K562 (cell line): Measurements from ENCODE around the gene NDUFAF8. TPM values are rescaled to one million over a fixed set of nuclear protein-coding genes. Genes with fewer than 3 reads are reported as not detected.

Source experiments
- ATAC-seq: fragments of 200-7000 bp; cut with Tn5 transposase; 3 replicates; pipeline ENCODE4 v1.9.1; 2020; ENCODE audit warnings: moderate library complexity
- BruUV-seq: library from RNA; stranded (reverse); fragments of 400-500 nt; replicated peaks from 2 replicates; lab custom pipeline; 2021; lab: Mats Ljungman, UMichigan
- CTCF ChIA-PET: fragments of 300-600 bp; formaldehyde crosslinking; extraction: SDS; loops from one replicate; lab custom pipeline; 2021; ENCODE audit warnings: low intra/inter-chr PET ratio; lab: Yijun Ruan, JAX
- POLR2A ChIA-PET: fragments of 300-600, 350-650 bp; sonication (Branson Sonifier 250); formaldehyde crosslinking; extraction: SDS; loops from one replicate; lab custom pipeline; 2021; ENCODE audit warnings: antibody characterized with exemption, inconsistent platforms; lab: Yijun Ruan, JAX
- DNase-seq, 4 experiments: peaks; one replicate each; pipeline versions ENCODE4 v3.0.0 to v3.0.0-alpha.2; 2011 to 2018; ENCODE audit warnings: low spot score in 3 of 4, mixed read lengths in 3 of 4; ENCODE audit errors: extremely low read depth in 1 of 4
- FAIRE-seq: peaks from 2 replicates; lab custom pipeline; 2011; peaks lifted over from hg19 to GRCh38; lab: Jason Lieb, UNC
- H2AFZ ChIP-seq: 2 replicates; pipeline ENCODE4 v1.6.0; 2011; ENCODE audit warnings: low read depth, low read length, control low read depth, inconsistent platforms
- H3K27ac ChIP-seq: fragments of 200-600 bp; 3 replicates; pipeline ENCODE4 v1.8.0; 2011; ENCODE audit warnings: low read depth, mild to moderate bottlenecking, control low read depth, inconsistent platforms, low read length, moderate library complexity, mixed read lengths; ENCODE audit errors: extremely low read depth
- H3K27me3 ChIP-seq, 2 experiments: fragments of 300-600 bp in 1 of 2; 2 replicates in 1 of 2; 3 replicates in 1 of 2; pipeline versions ENCODE4 v1.6.0 to v1.8.0; 2011; ENCODE audit warnings: inconsistent platforms in 2 of 2, low read length in 2 of 2, mild to moderate bottlenecking in 1 of 2, mixed read lengths in 1 of 2, moderate library complexity in 1 of 2; ENCODE audit not compliant: control insufficient read depth in 2 of 2, insufficient read depth in 2 of 2
- H3K36me3 ChIP-seq: fragments of 300-600 bp; 3 replicates; pipeline ENCODE4 v1.8.0; 2011; ENCODE audit warnings: mild to moderate bottlenecking, low read length, inconsistent platforms; ENCODE audit not compliant: control insufficient read depth, insufficient read depth
- H3K4me1 ChIP-seq, 2 experiments: fragments of 200-600 bp in 1 of 2; replicated peaks in 1 of 2; 2 replicates in 1 of 2; 3 replicates in 1 of 2; pipeline versions ENCODE4 v1.5.1 to v1.8.0; 2011; ENCODE audit warnings: inconsistent platforms in 2 of 2, low read length in 2 of 2, mild to moderate bottlenecking in 1 of 2, mixed read lengths in 1 of 2, moderate library complexity in 1 of 2; ENCODE audit not compliant: control insufficient read depth in 2 of 2, insufficient read depth in 2 of 2
- H3K4me2 ChIP-seq: 2 replicates; pipeline ENCODE4 v1.6.1; 2011; ENCODE audit warnings: low read length, control low read depth, inconsistent platforms, mixed read lengths; ENCODE audit not compliant: insufficient read depth
- H3K4me3 ChIP-seq: fragments of 200-600 bp; sonication (generic), shearing (Covaris generic); 2 replicates; pipeline ENCODE4 v1.5.1; 2016; ENCODE audit warnings: control low read depth, inconsistent platforms
- H3K79me2 ChIP-seq: fragments of 200-600 bp; 3 replicates; pipeline ENCODE4 v1.8.0; 2011; ENCODE audit warnings: low read length, inconsistent platforms; ENCODE audit not compliant: control insufficient read depth, insufficient read depth
- H3K9ac ChIP-seq, 2 experiments: 2 replicates each; pipeline versions ENCODE4 v1.6.0 to v1.6.1; 2011; ENCODE audit warnings: low read depth in 2 of 2, low read length in 2 of 2, control low read depth in 1 of 2, inconsistent platforms in 1 of 2, mild to moderate bottlenecking in 1 of 2, mixed read lengths in 1 of 2; ENCODE audit not compliant: insufficient read depth in 1 of 2
- H3K9me1 ChIP-seq: one replicate; pipeline ENCODE4 v1.6.0; 2011; ENCODE audit warnings: inconsistent platforms, mild to moderate bottlenecking, low read length, moderate library complexity; ENCODE audit not compliant: control insufficient read depth, insufficient read depth
- H3K9me3 ChIP-seq: replicated peaks from 2 replicates; pipeline ENCODE4 v1.5.1; 2011; ENCODE audit warnings: low read depth, low read length, inconsistent platforms; ENCODE audit not compliant: control insufficient read depth, insufficient read depth
- H4K20me1 ChIP-seq: replicated peaks from 2 replicates; pipeline ENCODE4 v1.6.1; 2011; ENCODE audit warnings: low read length, inconsistent platforms, mixed read lengths; ENCODE audit not compliant: control insufficient read depth, insufficient read depth
- CBFB ChIP-seq: sonication (generic); formaldehyde crosslinking; IDR thresholded peaks from 2 replicates; pipeline ENCODE4 v1.4.0; 2020; ENCODE audit warnings: mild to moderate bottlenecking, missing genetic modification reagents
- CXXC5 ChIP-seq: fragments of 250-450 bp; sonication (Bioruptor Pico); IDR thresholded peaks from 2 replicates; pipeline ENCODE4 v1.8.0; 2022; ENCODE audit warnings: inconsistent platforms, mild to moderate bottlenecking, moderate library complexity
- IRF2 ChIP-seq: sonication (generic); formaldehyde crosslinking; IDR thresholded peaks from 2 replicates; pipeline ENCODE4 v1.8.1; 2022; ENCODE audit warnings: mild to moderate bottlenecking, missing genetic modification reagents
- KLF10 ChIP-seq: fragments of 250-450 bp; sonication (Bioruptor Pico); IDR thresholded peaks from 2 replicates; pipeline ENCODE4 v1.6.1; 2021; ENCODE audit warnings: matching md5 sums
- MAX ChIP-seq: sonication (generic); formaldehyde crosslinking; IDR thresholded peaks from 2 replicates; pipeline ENCODE4 v1.9.0; 2022; ENCODE audit warnings: mild to moderate bottlenecking, missing genetic modification reagents
- RAD21 ChIP-seq, 2 experiments: fragments of 250-450 bp in 1 of 2; fragments of 450-650 bp in 1 of 2; sonication (Bioruptor Pico) in 1 of 2; formaldehyde crosslinking in 1 of 2; IDR thresholded peaks in 1 of 2; conservative IDR thresholded peaks in 1 of 2; 2 replicates each; pipeline versions ENCODE4 v1.4.0 to v1.8.0; 2020 to 2022; ENCODE audit warnings: mild to moderate bottlenecking in 2 of 2, moderate library complexity in 1 of 2
- SMARCC2 ChIP-seq: fragments of 450-650 bp; IDR thresholded peaks from 2 replicates; pipeline ENCODE4 v1.6.1; 2017; ENCODE audit warnings: antibody characterized with exemption, moderate library complexity, mild to moderate bottlenecking, low read depth
- WGBS: fragments of 100-300 bp; shearing (Covaris generic); methylation state at CpG from one replicate; pipeline ENCODE4 v1.1.6; 2016; ENCODE audit warnings: low coverage, mixed read lengths; ENCODE audit not compliant: insufficient coverage; ENCODE audit errors: missing lambda C conversion rate; 5-methylcytosine and 5-hydroxymethylcytosine counted together
- in situ Hi-C: fragments of 300-500 bp; cut with MboI; formaldehyde crosslinking; loops from 4 replicates; pipeline ENCODE4 v1.15.0; 2018; ENCODE audit warnings: inconsistent platforms, mixed read lengths
- intact Hi-C: fragments of 100-400 bp; cut with micrococcal nuclease; formaldehyde crosslinking; loops from 2 replicates; pipeline ENCODE4 v1.14.2; 2022
- polyA plus RNA-seq, 8 experiments: library from polyadenylated mRNA; depleted of rRNA in 4 of 8; stranded (reverse) in 5 of 8; unstranded in 3 of 8; fragments of >200 nt; fragmentation: Nextera tagmentation in 2 of 8; fragmentation: Illumina TruSeq in 1 of 8; extraction: Ambion mirVana in 2 of 8; extraction: Trizol in 1 of 8; gene quantifications; 2 replicates each; pipeline versions ENCODE4 v1.2.1 to v1.2.3, GENCODE V29; 2011 to 2014; ENCODE audit warnings: inconsistent platforms in 1 of 8, missing spikeins in 1 of 8
- total RNA-seq, 7 experiments: library from RNA; depleted of rRNA in 6 of 7; stranded (reverse); fragments of >200 nt in 6 of 7; fragmentation: Illumina TruSeq in 2 of 7; extraction: Trizol in 2 of 7; gene quantifications; 2 replicates each; pipeline versions ENCODE4 v1.2.1 to v1.2.3, GENCODE V29; 2011 to 2021; ENCODE audit warnings: low replicate concordance in 1 of 7
- TF ChIP-seq, protein P1 (sequence below): fragments of 250-450 bp; sonication (Bioruptor Pico); IDR thresholded peaks from 2 replicates; pipeline ENCODE4 v1.4.0; 2020; ENCODE audit warnings: borderline replicate concordance

The NDUFAF8 gene
- total and polyA plus RNA-seq, 9 of the 15 experiments (the other 6 are each of a cell fraction or from before 2014, with no cell fraction given), result 13.5 to 144 (median 90.0) TPM

DNA sequence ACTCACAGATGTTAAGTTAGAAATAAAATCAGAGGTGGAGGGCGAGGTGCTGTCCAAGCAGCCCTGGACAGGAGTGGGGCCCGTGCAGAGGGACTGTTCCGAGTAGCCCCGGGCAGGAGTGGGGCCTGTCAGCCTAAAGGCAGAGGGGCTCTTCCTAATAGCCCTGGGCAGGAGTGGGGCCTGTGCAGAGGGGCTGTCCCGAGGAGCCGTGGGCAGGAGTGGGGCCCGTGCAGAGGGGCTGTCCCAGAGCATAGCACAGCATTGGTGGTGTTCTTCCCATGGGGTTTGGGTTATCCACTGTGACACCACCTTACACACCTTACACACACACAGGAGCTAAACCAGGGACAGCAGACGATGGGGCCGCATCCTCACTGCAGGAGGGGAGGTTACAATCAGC is 26.8 kb upstream of the NDUFAF8 start (continued):
- TF ChIP-seq, protein P1, sequence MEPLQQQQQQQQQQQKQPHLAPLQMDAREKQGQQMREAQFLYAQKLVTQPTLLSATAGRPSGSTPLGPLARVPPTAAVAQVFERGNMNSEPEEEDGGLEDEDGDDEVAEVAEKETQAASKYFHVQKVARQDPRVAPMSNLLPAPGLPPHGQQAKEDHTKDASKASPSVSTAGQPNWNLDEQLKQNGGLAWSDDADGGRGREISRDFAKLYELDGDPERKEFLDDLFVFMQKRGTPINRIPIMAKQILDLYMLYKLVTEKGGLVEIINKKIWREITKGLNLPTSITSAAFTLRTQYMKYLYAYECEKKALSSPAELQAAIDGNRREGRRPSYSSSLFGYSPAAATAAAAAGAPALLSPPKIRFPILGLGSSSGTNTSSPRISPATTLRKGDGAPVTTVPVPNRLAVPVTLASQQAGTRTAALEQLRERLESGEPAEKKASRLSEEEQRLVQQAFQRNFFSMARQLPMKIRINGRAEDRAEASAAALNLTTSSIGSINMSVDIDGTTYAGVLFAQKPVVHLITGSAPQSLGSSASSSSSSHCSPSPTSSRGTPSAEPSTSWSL (CRISPR knock-in tag), result no peak
- TF ChIP-seq CBFB, result no peak

- DNase-seq (no peak), ATAC-seq (no peak), FAIRE-seq (no peak)
- Histone ChIP-seq H3K27ac (no peak overlapping the region), H3K9ac (no peak overlapping the region), H3K79me2 (no peaks in the 10 kb centered on the region), H3K9me1 (no peaks in the 10 kb centered on the region), H3K9me3 (no peaks in the 10 kb centered on the region), H3K4me3 (no peak overlapping the region), H3K4me1 (peaks cover 0 to 22% of the 10 kb centered on the region in 2 experiments; a peak in 2 of 5 replicates), H3K27me3 (no peaks in the 10 kb centered on the region), H4K20me1 (no peaks in the 10 kb centered on the region), H3K4me2 (no peak overlapping the region), H3K36me3 (0 out of 3 replicates have a peak, but pooled peaks cover 3% of the 10 kb centered on the region), H2AFZ (no peak overlapping the region)
- BruUV-seq, result no TSS peak
- 90% methylated on average over 8 of the region's 8 CpGs for WGBS
- in situ Hi-C loops, result no loop called here
- intact Hi-C loops, result no loop called here
- ChIA-PET CTCF (no interaction called here), POLR2A (no interaction called here)
- TF ChIP-seq CXXC5 (CRISPR knock-in tag) (no peak), SMARCC2 (no peak), KLF10 (CRISPR knock-in tag) (no peak), RAD21 (CRISPR knock-in tag; conservative IDR thresholded peaks at IDR 0.05 in 1 of 2, IDR thresholded peaks at IDR 0.05 in 1 of 2) (no peak), MAX (CRISPR knock-in tag) (no peak), IRF2 (CRISPR knock-in tag) (no peak)
These were observed 25.1 kb upstream of the NDUFAF8 start for GRCh38 chr17:81213978-81214377.
